ENCODE measurements around the gene SPX.

GRCh38 chr12:21502872-21503271 lies 23.2 kb upstream of the SPX start:
- TF ChIP-seq CTCF (IDR thresholded peaks at IDR 0.05; ENCODE audit: low read depth, low read length, missing input control) (no peak), RAD21 (IDR thresholded peaks at IDR 0.05) (no peak)
